ENCODE results near the gene CD83. TPM values are rescaled to one million over a fixed set of nuclear protein-coding genes. Genes with fewer than 3 reads are reported as not detected.

CD83 gene
- total RNA-seq, 2 experiments from 2014 or later, result 6.0 to 29.6 TPM

GRCh38 chr6:14082771-14083170 lies 34.8 kb upstream of the CD83 start:
- Mint-ChIP-seq H3K27ac (no peak overlapping the region), H3K4me1 (peaks cover 2% of the 10 kb centered on the region), H3K9me3 (ENCODE audit: low read depth) (peaks cover 2% of the 10 kb centered on the region), H3K36me3 (no peaks in the 10 kb centered on the region), H3K27me3 (peaks cover 10% of the 10 kb centered on the region), H3K4me3 (no peak overlapping the region)
- DNase-seq (no peak), ATAC-seq (no peak)
- CTCF ChIA-PET, result interaction anchor here (1.0 kb wide), 1 partner anchor 46 kb away, joined by 3 read pairs; no protein-coding TSS in a partner anchor

- Mint-ChIP-seq H3K4me3 (no peak overlapping the region), H3K27ac (no peak overlapping the region), H3K27me3 (peaks cover 15% of the 10 kb centered on the region), H3K4me1 (no peaks in the 10 kb centered on the region), H3K36me3 (no peaks in the 10 kb centered on the region), H3K9me3 (ENCODE audit: low read depth) (no peaks in the 10 kb centered on the region)
- no peak for DNase-seq
- no peak for ATAC-seq
- CTCF ChIA-PET, result interaction anchor here (1.3 kb wide), 1 partner anchor 175 kb away, joined by 4 read pairs; no protein-coding TSS in a partner anchor
Observed at GRCh38 chr6:14083262-14083661, 34.3 kb upstream of the CD83 start.

- H3K4me1 Mint-ChIP-seq, result peaks cover under 1% of the 10 kb centered on the region
- H3K27ac Mint-ChIP-seq, result no peak overlapping the region
- CTCF ChIA-PET, result interaction anchor here (1.0 to 1.3 kb wide), 2 partner anchors 61 to 175 kb away, joined by 3 to 4 read pairs; no protein-coding TSS in a partner anchor
- no peaks in the 10 kb centered on the region for H3K36me3 Mint-ChIP-seq
- H3K9me3 Mint-ChIP-seq (ENCODE audit: low read depth), result no peaks in the 10 kb centered on the region
- ATAC-seq (no peak), DNase-seq (no peak)
- no peak overlapping the region for H3K4me3 Mint-ChIP-seq
- peaks cover 20% of the 10 kb centered on the region for H3K27me3 Mint-ChIP-seq
Observed at GRCh38 chr6:14083751-14084150, 33.8 kb upstream of the CD83 start.

- Mint-ChIP-seq H3K36me3 (no peaks in the 10 kb centered on the region), H3K4me3 (no peak overlapping the region), H3K27ac (no peak overlapping the region), H3K9me3 (ENCODE audit: low read depth) (no peaks in the 10 kb centered on the region), H3K27me3 (peaks cover 21% of the 10 kb centered on the region), H3K4me1 (peaks cover 3% of the 10 kb centered on the region)
- DNase-seq, result no peak
- CTCF ChIA-PET, result interaction anchor here (1.0 to 1.3 kb wide), 2 partner anchors 61 to 176 kb away, joined by 3 to 4 read pairs; no protein-coding TSS in a partner anchor
- no peak for ATAC-seq
Observed at GRCh38 chr6:14084388-14084787, 33.2 kb upstream of the CD83 start.

DNA sequence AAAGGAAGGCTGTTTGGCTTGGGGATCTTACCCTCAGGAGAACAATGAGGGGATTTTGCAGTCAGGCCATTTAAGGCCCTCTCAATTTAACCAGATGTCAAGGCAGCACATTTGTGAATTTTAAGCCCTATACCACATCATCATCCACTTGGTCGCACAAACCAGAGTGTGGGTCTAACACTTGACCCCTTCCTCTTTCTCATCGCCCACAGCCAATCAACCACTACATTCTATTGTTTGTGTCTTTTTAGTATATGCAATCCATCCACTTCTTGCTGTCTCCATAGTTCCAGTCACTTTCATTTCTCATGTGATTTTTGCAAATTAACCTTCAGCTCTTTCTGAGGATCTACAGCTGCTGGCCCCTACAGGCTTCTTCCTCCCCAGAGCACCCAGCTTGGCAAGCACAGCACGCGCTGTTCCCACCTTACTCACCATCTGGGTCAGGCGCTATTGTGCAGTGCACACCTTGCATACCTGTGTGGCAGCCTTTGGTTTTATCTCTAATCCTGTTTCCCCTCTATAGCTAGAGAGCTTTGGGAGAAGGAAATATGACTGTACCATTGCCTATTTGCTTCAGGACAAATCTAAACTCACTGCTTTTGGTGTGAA lies 32.3 kb upstream of the CD83 start:
- CTCF ChIA-PET, result no interaction called here
- peaks cover 3% of the 10 kb centered on the region for H3K4me1 Mint-ChIP-seq
- peaks cover 21% of the 10 kb centered on the region for H3K27me3 Mint-ChIP-seq
- ATAC-seq, result no peak
- no peak for DNase-seq
- H3K4me3 Mint-ChIP-seq, result no peak overlapping the region
- H3K9me3 Mint-ChIP-seq (ENCODE audit: low read depth), result no peaks in the 10 kb centered on the region
- H3K27ac Mint-ChIP-seq, result no peak overlapping the region
- no peaks in the 10 kb centered on the region for H3K36me3 Mint-ChIP-seq

DNA sequence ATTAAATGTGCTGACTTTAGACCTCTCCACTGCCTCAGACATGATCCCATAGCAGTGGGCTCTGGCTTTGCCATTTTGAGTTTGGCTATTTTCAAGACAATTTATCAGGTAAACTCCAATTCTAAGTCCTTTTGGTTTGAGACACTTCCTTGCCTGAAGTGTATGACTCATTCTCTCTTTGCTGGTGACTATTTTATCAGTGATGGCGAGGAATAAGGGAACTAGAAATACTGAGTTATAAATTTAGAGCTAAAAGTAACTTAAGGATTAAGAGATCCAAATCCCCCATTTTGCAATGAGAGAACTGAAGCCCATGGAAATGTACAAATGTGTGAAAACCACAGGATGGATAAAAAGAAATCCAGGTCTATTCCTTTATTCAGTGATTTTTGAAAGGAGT lies 30.9 kb upstream of the CD83 start:
- ATAC-seq, result no peak
- H3K4me3 Mint-ChIP-seq, result no peak overlapping the region
- H3K27ac Mint-ChIP-seq, result no peak overlapping the region
- CTCF ChIA-PET, result no interaction called here
- DNase-seq, result no peak
- H3K27me3 Mint-ChIP-seq, result peaks cover 29% of the 10 kb centered on the region
- H3K9me3 Mint-ChIP-seq (ENCODE audit: low read depth), result no peaks in the 10 kb centered on the region
- no peaks in the 10 kb centered on the region for H3K36me3 Mint-ChIP-seq
- H3K4me1 Mint-ChIP-seq, result peaks cover 3% of the 10 kb centered on the region

GRCh38 chr6:14088600-14089192 lies 28.9 kb upstream of the CD83 start:
- H3K9me3 Mint-ChIP-seq (ENCODE audit: low read depth), result no peaks in the 10 kb centered on the region
- CTCF ChIA-PET, result no interaction called here
- H3K4me3 Mint-ChIP-seq, result no peak overlapping the region
- peaks cover 4% of the 10 kb centered on the region for H3K36me3 Mint-ChIP-seq
- DNase-seq (no peak), ATAC-seq (no peak)
- peaks cover 5% of the 10 kb centered on the region for H3K4me1 Mint-ChIP-seq
- H3K27ac Mint-ChIP-seq, result no peak overlapping the region
- peaks cover 29% of the 10 kb centered on the region for H3K27me3 Mint-ChIP-seq

- Mint-ChIP-seq H3K36me3 (peaks cover 5% of the 10 kb centered on the region), H3K4me1 (peaks cover 9% of the 10 kb centered on the region), H3K9me3 (ENCODE audit: low read depth) (no peaks in the 10 kb centered on the region), H3K27me3 (peaks cover 27% of the 10 kb centered on the region), H3K27ac (no peak overlapping the region), H3K4me3 (no peak overlapping the region)
- DNase-seq, result no peak
- CTCF ChIA-PET, result no interaction called here
- ATAC-seq, result no peak
Observed at GRCh38 chr6:14089224-14089623, 28.3 kb upstream of the CD83 start.

- Mint-ChIP-seq H3K27me3 (peaks cover 25% of the 10 kb centered on the region), H3K9me3 (ENCODE audit: low read depth) (no peaks in the 10 kb centered on the region), H3K4me1 (peaks cover 12% of the 10 kb centered on the region), H3K36me3 (peaks cover 5% of the 10 kb centered on the region), H3K27ac (no peak overlapping the region), H3K4me3 (no peak overlapping the region)
- ATAC-seq, result no peak
- no peak for DNase-seq
- CTCF ChIA-PET, result no interaction called here
Observed at GRCh38 chr6:14091339-14091978, 26.1 kb upstream of the CD83 start.

GRCh38 chr6:14092316-14092715 lies 25.3 kb upstream of the CD83 start:
- CTCF ChIA-PET, result no interaction called here
- Mint-ChIP-seq H3K9me3 (ENCODE audit: low read depth) (no peaks in the 10 kb centered on the region), H3K27me3 (peaks cover 20% of the 10 kb centered on the region), H3K27ac (no peak overlapping the region), H3K4me3 (no peak overlapping the region), H3K36me3 (peaks cover 5% of the 10 kb centered on the region), H3K4me1 (peaks cover 12% of the 10 kb centered on the region)
- DNase-seq (no peak), ATAC-seq (no peak)

DNA sequence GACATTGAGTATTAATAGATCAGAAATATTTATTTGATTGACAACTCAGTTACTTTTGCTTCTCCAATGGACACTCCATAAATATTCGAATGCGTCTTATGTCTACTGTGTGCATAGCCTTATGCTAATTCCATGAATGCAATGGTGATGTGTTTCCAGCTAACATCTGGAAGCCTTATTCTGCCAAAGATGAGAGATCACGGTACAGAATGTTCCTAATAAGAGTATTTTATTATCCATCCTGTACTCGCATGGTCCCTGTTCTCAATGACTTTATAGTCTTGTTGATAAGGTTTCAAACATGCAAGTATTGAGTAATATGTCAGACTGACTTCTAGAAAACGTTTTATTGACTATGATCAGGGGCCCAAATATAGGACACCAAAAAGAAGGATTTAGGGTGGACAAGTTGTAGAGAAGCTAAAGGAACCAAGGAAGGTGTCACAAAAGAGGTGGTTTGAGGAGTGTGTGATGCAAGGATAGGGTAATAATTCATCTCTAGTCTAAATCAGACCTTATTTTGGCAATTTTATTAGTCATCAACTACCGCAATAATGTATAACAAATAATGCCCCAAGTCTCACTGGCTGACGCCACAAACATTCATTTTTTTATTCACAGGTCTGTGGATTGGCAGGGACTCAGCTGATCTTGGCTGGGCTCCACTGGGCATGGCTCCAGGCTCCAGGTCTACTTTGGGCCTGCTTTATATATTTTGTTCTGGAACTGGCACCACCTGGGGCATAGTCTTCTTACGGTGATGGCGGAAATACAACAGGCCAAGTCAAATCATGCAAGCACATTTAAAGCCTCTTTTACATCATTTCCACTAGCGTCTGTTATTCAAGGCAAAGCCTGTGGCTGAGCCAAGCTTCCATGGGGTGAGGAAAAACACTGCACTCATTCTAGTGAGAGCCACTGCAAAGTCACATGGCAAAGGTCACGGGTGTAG lies 24.5 kb upstream of the CD83 start:
- Mint-ChIP-seq H3K4me1 (peaks cover 12% of the 10 kb centered on the region), H3K36me3 (peaks cover 5% of the 10 kb centered on the region), H3K9me3 (ENCODE audit: low read depth) (no peaks in the 10 kb centered on the region), H3K27me3 (peaks cover 16% of the 10 kb centered on the region), H3K4me3 (no peak overlapping the region), H3K27ac (no peak overlapping the region)
- CTCF ChIA-PET, result no interaction called here
- DNase-seq, result no peak
- ATAC-seq, result no peak

DNA sequence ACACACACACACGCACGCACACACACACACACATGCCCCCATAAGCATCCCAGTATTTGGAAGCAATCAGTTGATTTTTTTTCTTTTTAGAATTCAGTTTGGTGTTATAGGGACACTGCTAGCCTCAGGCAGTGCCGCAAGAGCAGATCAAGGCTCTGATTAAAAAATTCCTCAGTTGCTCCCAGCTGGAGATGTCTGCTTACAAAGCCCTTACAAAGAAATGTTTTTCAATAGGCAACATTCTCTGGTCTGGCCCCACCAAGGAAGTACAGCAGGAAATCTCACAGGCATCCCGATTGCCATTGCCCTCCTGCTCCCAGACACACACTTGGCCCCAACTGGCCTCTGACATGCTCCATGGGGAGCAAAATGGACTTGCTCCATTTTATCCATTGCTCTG lies 22.9 kb upstream of the CD83 start:
- peaks cover 5% of the 10 kb centered on the region for H3K36me3 Mint-ChIP-seq
- H3K9me3 Mint-ChIP-seq (ENCODE audit: low read depth), result no peaks in the 10 kb centered on the region
- CTCF ChIA-PET, result no interaction called here
- no peak overlapping the region for H3K27ac Mint-ChIP-seq
- peaks cover 9% of the 10 kb centered on the region for H3K4me1 Mint-ChIP-seq
- H3K27me3 Mint-ChIP-seq, result peaks cover 8% of the 10 kb centered on the region
- no peak for DNase-seq
- no peak for ATAC-seq
- H3K4me3 Mint-ChIP-seq, result no peak overlapping the region

DNA sequence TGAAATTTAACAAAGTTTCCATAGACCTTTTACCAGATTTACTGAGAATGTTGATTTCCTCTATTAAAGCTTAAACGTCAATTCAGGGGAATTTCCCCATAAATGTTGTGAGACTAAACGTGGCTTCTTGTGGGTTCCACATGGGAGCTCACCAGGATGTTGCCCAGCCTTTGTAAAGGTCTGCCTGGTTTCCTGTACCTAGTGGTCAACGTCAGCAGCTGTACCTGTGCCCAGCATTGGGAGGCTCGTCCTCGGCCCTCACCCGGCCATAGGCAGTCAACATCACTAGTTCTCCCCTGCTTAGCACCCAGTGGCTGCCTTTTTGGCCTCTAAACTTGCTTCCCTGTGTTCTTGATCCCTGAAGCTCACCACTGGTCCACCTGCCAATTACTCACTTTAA lies 22.1 kb upstream of the CD83 start:
- no peak for ATAC-seq
- peaks cover 8% of the 10 kb centered on the region for H3K27me3 Mint-ChIP-seq
- H3K4me3 Mint-ChIP-seq, result no peak overlapping the region
- no peaks in the 10 kb centered on the region for H3K9me3 Mint-ChIP-seq (ENCODE audit: low read depth)
- peaks cover 5% of the 10 kb centered on the region for H3K36me3 Mint-ChIP-seq
- H3K27ac Mint-ChIP-seq, result no peak overlapping the region
- peaks cover 9% of the 10 kb centered on the region for H3K4me1 Mint-ChIP-seq
- no peak for DNase-seq
- CTCF ChIA-PET, result interaction anchor here (0.9 kb wide), 1 partner anchor 28 kb away, joined by 3 read pairs; no protein-coding TSS in a partner anchor

All from activated CD8-positive, alpha-beta memory T cell treated with anti-CD3 and anti-CD28 coated beads, Interleukin-2, amount 10 ng/mL, durations not matched to agents 7 days and 5 days (primary cell).